Epithelial cell of proximal tubule (primary cell): ENCODE data around the gene CORIN. TPM values are rescaled to one million over a fixed set of nuclear protein-coding genes. Genes with fewer than 3 reads are reported as not detected.
A peak's percentile ranks its signal among the peaks of the same experiment; 100 is the strongest.
"Not testable (repeated sequence)": the region's sequence is repeated elsewhere in the genome, so short reads cannot be mapped to it uniquely, and the experiment has no call there.

ENCODE experiments used
- DNase-seq: peaks from one replicate; pipeline ENCODE4 v3.0.0-alpha.2; 2011; ENCODE audit warnings: low read depth
- H3K4me3 ChIP-seq: 2 replicates; pipeline ENCODE4 v1.5.1; 2011; ENCODE audit warnings: low read depth, mild to moderate bottlenecking, low read length
- CTCF ChIP-seq: conservative IDR thresholded peaks from 2 replicates; pipeline ENCODE4 v1.5.1; 2012; ENCODE audit warnings: low read depth, mild to moderate bottlenecking, low read length
- total RNA-seq: library from RNA; depleted of rRNA; stranded (reverse); fragments of >200 nt; gene quantifications from 2 replicates; pipeline ENCODE4 v1.2.3, GENCODE V29; 2015

The CORIN gene
- total RNA-seq, 1 donor from 2014 or later = 0.12 TPM

GRCh38 chr4:47784222-47784621 is 53.6 kb downstream of the CORIN start:
- DNase-seq = no peak
- no peak overlapping the region for H3K4me3 ChIP-seq
- TF ChIP-seq CTCF = no peak

- no peak for DNase-seq
- no peak overlapping the region for H3K4me3 ChIP-seq
- TF ChIP-seq CTCF = no peak
Measured at GRCh38 chr4:47776353-47776752, 61.5 kb downstream of the CORIN start.

DNA sequence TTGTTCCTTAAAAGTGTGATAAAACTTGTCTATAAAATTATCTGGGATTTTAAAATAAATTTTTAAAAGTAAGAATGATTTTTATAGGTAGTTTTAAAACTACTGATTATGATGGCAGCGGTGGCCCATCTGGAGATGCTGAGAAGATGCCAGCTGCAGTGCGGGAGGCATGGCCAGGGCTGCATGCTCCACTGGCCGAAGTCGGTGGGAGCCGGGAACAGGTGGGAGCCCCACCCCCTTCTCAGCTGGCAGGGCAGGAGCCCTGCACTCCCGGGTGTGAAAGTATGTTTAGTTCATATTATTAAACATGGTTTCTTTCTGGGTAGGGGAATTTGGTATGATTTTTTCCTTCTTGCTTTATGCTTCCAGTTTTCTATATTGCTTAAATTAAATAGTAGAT is 63.8 kb downstream of the CORIN start:
- no peak for TF ChIP-seq CTCF
- DNase-seq = no peak
- H3K4me3 ChIP-seq = no peak overlapping the region

DNA sequence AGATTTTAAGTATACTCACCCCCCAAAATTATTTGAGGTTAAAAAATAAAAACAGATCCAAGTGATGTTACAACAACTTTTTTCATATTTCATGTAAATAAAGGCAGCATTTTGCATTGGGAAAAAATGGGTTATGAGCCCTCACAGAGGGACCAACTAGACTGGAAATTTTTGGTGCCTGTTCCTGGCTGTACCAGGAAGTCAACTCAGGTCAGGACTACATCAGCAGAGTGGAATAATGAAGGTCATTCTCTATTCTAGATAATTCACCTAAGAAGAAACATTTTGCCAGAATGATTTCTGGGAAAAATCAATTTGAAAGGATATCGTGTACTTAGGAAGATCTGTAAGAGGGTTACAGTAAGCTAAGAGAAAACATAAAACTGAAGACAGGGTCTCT is 66.8 kb downstream of the CORIN start:
- TF ChIP-seq CTCF = no peak
- H3K4me3 ChIP-seq = no peak overlapping the region
- DNase-seq = no peak

- DNase-seq, H3K4me3 ChIP-seq: not testable (repeated sequence)
Measured at GRCh38 chr4:47767956-47768355, 69.9 kb downstream of the CORIN start.

GRCh38 chr4:47763279-47763678 is 74.6 kb downstream of the CORIN start:
- no peak overlapping the region for H3K4me3 ChIP-seq
- TF ChIP-seq CTCF = no peak
- DNase-seq = no peak

DNA sequence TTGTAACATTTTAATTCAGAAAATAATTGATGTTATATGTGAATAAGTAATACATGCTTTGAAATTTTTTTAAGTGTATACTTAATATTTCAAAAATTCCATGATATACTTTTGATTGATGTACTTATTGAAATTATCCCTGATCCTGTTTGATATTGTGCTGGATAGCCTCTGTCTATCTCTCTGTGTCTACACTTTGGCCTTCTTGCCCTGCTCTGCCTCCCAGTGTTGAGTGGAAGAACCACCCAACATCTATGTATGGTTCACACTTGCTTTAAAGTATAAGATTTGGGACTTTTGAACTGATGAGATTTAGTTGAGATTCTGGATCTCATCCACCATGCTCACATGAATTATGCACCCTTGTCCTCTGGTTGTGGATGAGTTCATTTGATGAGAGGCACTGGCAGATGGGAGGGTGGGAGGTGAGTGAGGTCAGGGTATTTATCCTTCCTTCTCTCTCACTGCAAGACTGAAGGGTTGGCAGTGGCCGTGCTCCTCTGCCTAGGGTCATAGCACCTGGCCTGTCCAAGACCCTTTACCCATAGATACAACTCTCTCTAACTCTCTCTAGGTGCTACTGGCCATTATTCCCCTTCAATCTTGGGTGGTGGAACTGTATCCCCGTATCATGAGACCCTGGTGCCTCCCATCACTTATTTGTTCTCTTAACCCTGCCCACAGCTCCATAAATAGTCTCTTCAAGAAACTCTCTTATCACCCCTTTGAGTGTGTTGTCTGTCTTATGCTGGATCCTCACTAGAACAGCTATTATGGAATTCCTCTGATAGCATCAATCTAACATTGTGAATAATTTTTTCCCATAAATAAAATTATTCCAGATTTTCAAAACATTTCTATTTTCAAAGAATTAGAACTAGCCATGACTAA is 75.2 kb downstream of the CORIN start:
- TF ChIP-seq CTCF = peak; percentile 20
- no peak overlapping the region for H3K4me3 ChIP-seq
- DNase-seq = no peak

- not testable (repeated sequence) for DNase-seq, H3K4me3 ChIP-seq
Measured at GRCh38 chr4:47753316-47753715, 84.6 kb downstream of the CORIN start.
